Duodenal mucosa (tissue), 2 donors: ENCODE results near the gene MYH14.

Experiments
- H3K27ac ChIP-seq: one replicate; pipeline ENCODE4 v1.7.0; 2013; ENCODE audit warnings: low read depth, low read length
- H3K27me3 ChIP-seq, 2 donors: one replicate each; pipeline ENCODE4 v1.7.0; 2013; ENCODE audit warnings: low read length in 2 of 2, control low read depth in 1 of 2; ENCODE audit not compliant: insufficient read depth in 2 of 2, control insufficient read depth in 1 of 2
- H3K36me3 ChIP-seq, 2 donors: one replicate each; pipeline ENCODE4 v1.7.0; 2013; ENCODE audit warnings: low read length in 2 of 2, control low read depth in 1 of 2; ENCODE audit not compliant: insufficient read depth in 2 of 2, control insufficient read depth in 1 of 2
- H3K4me1 ChIP-seq, 2 donors: one replicate each; pipeline ENCODE4 v1.7.0; 2013; ENCODE audit warnings: low read length in 2 of 2, control low read depth in 1 of 2; ENCODE audit not compliant: insufficient read depth in 2 of 2, control insufficient read depth in 1 of 2
- H3K4me3 ChIP-seq, 2 donors: one replicate each; pipeline ENCODE4 v1.7.0; 2013; ENCODE audit warnings: low read length in 2 of 2, low read depth in 1 of 2
- H3K9ac ChIP-seq, 2 donors: one replicate each; pipeline ENCODE4 v1.7.0; 2013; ENCODE audit warnings: low read length in 2 of 2, low read depth in 1 of 2
- H3K9me3 ChIP-seq, 2 donors: one replicate each; pipeline ENCODE4 v1.7.0; 2013; ENCODE audit warnings: low read length in 2 of 2, control low read depth in 1 of 2; ENCODE audit not compliant: control insufficient read depth in 1 of 2

Gene MYH14

GRCh38 chr19:50281491-50281890, 78.1 kb downstream of the MYH14 start:
- Histone ChIP-seq H3K9me3 (peaks cover 5 to 11% of the 10 kb centered on the region in 2 donors), H3K4me3 (no peak overlapping the region), H3K4me1 (no peaks in the 10 kb centered on the region), H3K27me3 (no peaks in the 10 kb centered on the region), H3K36me3 (peaks cover 15 to 62% of the 10 kb centered on the region in 2 donors), H3K9ac (no peak overlapping the region), H3K27ac (no peak overlapping the region)

- Histone ChIP-seq H3K9me3 (peaks cover 7 to 11% of the 10 kb centered on the region in 2 donors), H3K27ac (no peak overlapping the region), H3K9ac (no peak overlapping the region), H3K4me3 (no peak overlapping the region), H3K4me1 (no peaks in the 10 kb centered on the region), H3K27me3 (no peaks in the 10 kb centered on the region), H3K36me3 (peaks cover 44 to 74% of the 10 kb centered on the region in 2 donors)
Observed at GRCh38 chr19:50285833-50286232, 82.4 kb downstream of the MYH14 start.

DNA sequence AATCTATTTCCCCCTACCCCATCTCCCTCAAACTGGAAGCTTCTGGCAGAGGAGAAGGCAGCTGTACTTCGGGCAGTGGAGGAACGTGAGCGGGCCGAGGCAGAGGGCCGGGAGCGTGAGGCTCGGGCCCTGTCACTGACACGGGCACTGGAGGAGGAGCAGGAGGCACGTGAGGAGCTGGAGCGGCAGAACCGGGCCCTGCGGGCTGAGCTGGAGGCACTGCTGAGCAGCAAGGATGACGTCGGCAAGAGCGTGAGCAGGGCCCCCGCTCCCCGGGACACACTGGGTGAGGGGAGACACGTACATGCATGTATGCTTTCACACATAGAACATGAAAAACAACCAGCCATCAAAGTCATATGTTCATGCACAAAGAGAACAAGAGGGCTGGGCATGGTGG, 83.0 kb downstream of the MYH14 start:
- no peak overlapping the region for H3K9ac ChIP-seq
- H3K4me1 ChIP-seq: no peaks in the 10 kb centered on the region
- peaks cover 7 to 11% of the 10 kb centered on the region in 2 donors for H3K9me3 ChIP-seq
- no peak overlapping the region for H3K27ac ChIP-seq
- H3K27me3 ChIP-seq: no peaks in the 10 kb centered on the region
- H3K4me3 ChIP-seq: no peak overlapping the region
- peaks cover 40 to 68% of the 10 kb centered on the region in 2 donors for H3K36me3 ChIP-seq

- Histone ChIP-seq H3K9me3 (peaks cover 7 to 11% of the 10 kb centered on the region in 2 donors), H3K9ac (no peak overlapping the region), H3K27me3 (no peaks in the 10 kb centered on the region), H3K4me3 (no peak overlapping the region), H3K27ac (no peak overlapping the region), H3K36me3 (peaks cover 35 to 68% of the 10 kb centered on the region in 2 donors), H3K4me1 (no peaks in the 10 kb centered on the region)
Observed at GRCh38 chr19:50287331-50287730, 83.9 kb downstream of the MYH14 start.

- H3K27ac ChIP-seq: no peak overlapping the region
- H3K36me3 ChIP-seq: peaks cover 42 to 81% of the 10 kb centered on the region in 2 donors
- H3K27me3 ChIP-seq: no peaks in the 10 kb centered on the region
- peaks cover 7 to 11% of the 10 kb centered on the region in 2 donors for H3K9me3 ChIP-seq
- H3K9ac ChIP-seq: no peak overlapping the region
- no peak overlapping the region for H3K4me3 ChIP-seq
- no peaks in the 10 kb centered on the region for H3K4me1 ChIP-seq
Observed at GRCh38 chr19:50288954-50289353, 85.5 kb downstream of the MYH14 start.

GRCh38 chr19:50290011-50290410, 86.6 kb downstream of the MYH14 start:
- Histone ChIP-seq H3K27ac (no peak overlapping the region), H3K9me3 (peaks cover 7 to 11% of the 10 kb centered on the region in 2 donors), H3K4me3 (no peak overlapping the region), H3K27me3 (no peaks in the 10 kb centered on the region), H3K9ac (no peak overlapping the region), H3K36me3 (peaks cover 42 to 83% of the 10 kb centered on the region in 2 donors), H3K4me1 (no peaks in the 10 kb centered on the region)

DNA sequence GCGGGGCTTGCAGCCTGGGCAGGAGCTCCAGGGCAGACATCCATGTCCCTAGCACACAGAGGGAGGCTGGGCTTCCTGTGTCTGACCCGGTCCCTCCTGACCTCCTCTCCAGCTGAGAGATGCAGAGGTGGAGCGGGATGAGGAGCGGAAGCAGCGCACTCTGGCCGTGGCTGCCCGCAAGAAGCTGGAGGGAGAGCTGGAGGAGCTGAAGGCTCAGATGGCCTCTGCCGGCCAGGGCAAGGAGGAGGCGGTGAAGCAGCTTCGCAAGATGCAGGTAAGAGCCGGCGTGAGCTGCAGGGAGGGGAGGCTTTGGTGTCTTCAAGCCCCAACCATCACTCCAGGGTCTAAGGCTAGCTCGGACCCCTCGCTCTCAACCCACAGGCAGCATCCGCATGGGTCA, 87.4 kb downstream of the MYH14 start:
- Histone ChIP-seq H3K9me3 (peaks cover 5% of the 10 kb centered on the region in 2 donors), H3K9ac (no peak overlapping the region), H3K27me3 (no peaks in the 10 kb centered on the region), H3K4me1 (no peaks in the 10 kb centered on the region), H3K4me3 (no peak overlapping the region), H3K36me3 (peaks cover 42 to 75% of the 10 kb centered on the region in 2 donors), H3K27ac (no peak overlapping the region)

GRCh38 chr19:50292216-50292827, 88.9 kb downstream of the MYH14 start:
- Histone ChIP-seq H3K4me3 (no peak overlapping the region), H3K9ac (no peak overlapping the region), H3K27me3 (no peaks in the 10 kb centered on the region), H3K9me3 (no peaks in the 10 kb centered on the region), H3K27ac (no peak overlapping the region), H3K4me1 (no peaks in the 10 kb centered on the region), H3K36me3 (peaks cover 38 to 73% of the 10 kb centered on the region in 2 donors)

DNA sequence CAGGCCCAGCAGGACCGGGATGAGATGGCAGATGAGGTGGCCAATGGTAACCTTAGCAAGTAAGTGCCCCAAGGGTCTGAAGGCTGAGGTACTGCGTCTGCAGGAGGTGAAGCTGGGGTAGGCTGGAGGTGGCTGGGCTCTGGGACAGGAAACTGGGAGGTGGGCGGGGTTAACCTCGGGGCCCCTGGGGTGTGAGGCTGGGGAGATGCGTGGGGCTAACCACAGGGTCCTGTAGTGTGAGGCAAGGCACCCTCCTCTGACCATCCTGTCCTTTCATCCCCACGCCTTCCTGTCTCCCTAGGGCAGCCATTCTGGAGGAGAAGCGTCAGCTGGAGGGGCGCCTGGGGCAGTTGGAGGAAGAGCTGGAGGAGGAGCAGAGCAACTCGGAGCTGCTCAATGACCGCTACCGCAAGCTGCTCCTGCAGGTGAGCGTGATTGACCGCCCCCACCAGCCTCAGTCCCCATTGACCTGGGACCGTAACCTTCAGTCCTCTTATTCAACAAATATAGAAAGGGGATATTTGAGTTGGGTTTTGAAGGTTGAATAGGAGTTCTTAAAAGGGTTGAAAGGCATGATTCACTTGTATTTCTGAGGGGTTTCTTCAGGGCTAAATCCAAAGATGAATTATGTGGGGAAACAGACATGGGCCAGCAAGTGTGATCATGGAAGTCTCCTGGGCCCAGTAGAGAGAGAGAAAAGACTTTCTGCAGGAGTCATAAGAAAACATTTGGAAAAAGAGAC, 90.0 kb downstream of the MYH14 start:
- Histone ChIP-seq H3K9me3 (no peaks in the 10 kb centered on the region), H3K27me3 (no peaks in the 10 kb centered on the region), H3K9ac (no peak overlapping the region), H3K4me3 (no peak overlapping the region), H3K36me3 (peaks cover 35 to 72% of the 10 kb centered on the region in 2 donors), H3K27ac (no peak overlapping the region), H3K4me1 (no peaks in the 10 kb centered on the region)

GRCh38 chr19:50300051-50300450, 96.6 kb downstream of the MYH14 start:
- Histone ChIP-seq H3K27me3 (no peaks in the 10 kb centered on the region), H3K27ac (no peak overlapping the region), H3K9me3 (no peaks in the 10 kb centered on the region), H3K4me3 (no peak overlapping the region), H3K9ac (no peak overlapping the region), H3K4me1 (no peaks in the 10 kb centered on the region), H3K36me3 (peaks cover 25 to 67% of the 10 kb centered on the region in 2 donors)
